Stomach smooth muscle (tissue), 2 donors: ENCODE data around the gene MAN1C1.

Experiments
- H3K27ac ChIP-seq: one replicate; pipeline ENCODE4 v1.7.0; 2013; ENCODE audit warnings: mild to moderate bottlenecking, low read length, inconsistent platforms
- H3K27me3 ChIP-seq, 2 donors: one replicate each; pipeline ENCODE4 v1.7.0; 2013; ENCODE audit warnings: low read length in 2 of 2; ENCODE audit not compliant: insufficient read depth in 2 of 2, control insufficient read depth in 1 of 2
- H3K36me3 ChIP-seq, 2 donors: one replicate each; pipeline ENCODE4 v1.7.0; 2013; ENCODE audit warnings: low read length in 2 of 2; ENCODE audit not compliant: control insufficient read depth in 2 of 2, insufficient read depth in 2 of 2
- H3K4me1 ChIP-seq: one replicate; pipeline ENCODE4 v1.7.0; 2013; ENCODE audit warnings: low read length; ENCODE audit not compliant: control insufficient read depth, insufficient read depth
- H3K4me3 ChIP-seq, 2 donors: one replicate each; pipeline ENCODE4 v1.7.0; 2013; ENCODE audit warnings: low read length in 2 of 2
- H3K9ac ChIP-seq, 2 donors: one replicate each; pipeline ENCODE4 v1.7.0; 2013; ENCODE audit warnings: low read length in 2 of 2, mild to moderate bottlenecking in 1 of 2
- H3K9me3 ChIP-seq, 2 donors: one replicate each; pipeline ENCODE4 v1.7.0; 2013; ENCODE audit warnings: low read length in 2 of 2; ENCODE audit not compliant: control insufficient read depth in 2 of 2
- donor health status: healthy.
- donor health status: Pancreatic carcinoma.

MAN1C1 gene

GRCh38 chr1:25573591-25573930, 43.0 kb upstream of the MAN1C1 start:
- Histone ChIP-seq H3K4me1 (peaks cover 19% of the 10 kb centered on the region), H3K27ac (no peak overlapping the region), H3K27me3 (peaks cover 2 to 6% of the 10 kb centered on the region in 2 donors), H3K36me3 (no peaks in the 10 kb centered on the region), H3K9me3 (no peaks in the 10 kb centered on the region), H3K4me3 (no peak overlapping the region), H3K9ac (no peak overlapping the region)

DNA sequence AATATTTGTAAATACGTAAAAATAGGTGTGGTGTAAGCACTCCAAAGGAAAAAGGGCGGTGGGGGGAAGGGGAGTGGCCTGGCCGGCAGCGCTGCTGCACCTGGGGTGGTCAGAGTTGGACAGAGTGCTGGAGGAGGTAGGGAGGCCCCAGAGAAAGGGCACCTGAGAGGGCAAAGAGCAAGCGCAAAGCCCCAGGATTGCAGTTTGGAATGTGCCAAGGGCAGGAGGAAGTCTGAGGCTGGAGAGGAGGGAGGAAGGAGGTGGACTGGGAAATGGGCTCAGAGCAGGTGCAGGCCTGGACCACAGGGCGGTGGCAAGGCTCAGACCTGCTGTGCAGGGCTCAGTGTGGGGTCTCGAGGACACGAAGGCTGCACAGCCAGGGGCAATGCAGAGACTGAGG, 42.6 kb upstream of the MAN1C1 start:
- H3K4me1 ChIP-seq, result peaks cover 15% of the 10 kb centered on the region
- H3K36me3 ChIP-seq, result no peaks in the 10 kb centered on the region
- H3K9ac ChIP-seq, result no peak overlapping the region
- H3K4me3 ChIP-seq, result no peak overlapping the region
- H3K27me3 ChIP-seq, result peaks cover 2 to 6% of the 10 kb centered on the region in 2 donors
- no peaks in the 10 kb centered on the region for H3K9me3 ChIP-seq
- no peak overlapping the region for H3K27ac ChIP-seq

DNA sequence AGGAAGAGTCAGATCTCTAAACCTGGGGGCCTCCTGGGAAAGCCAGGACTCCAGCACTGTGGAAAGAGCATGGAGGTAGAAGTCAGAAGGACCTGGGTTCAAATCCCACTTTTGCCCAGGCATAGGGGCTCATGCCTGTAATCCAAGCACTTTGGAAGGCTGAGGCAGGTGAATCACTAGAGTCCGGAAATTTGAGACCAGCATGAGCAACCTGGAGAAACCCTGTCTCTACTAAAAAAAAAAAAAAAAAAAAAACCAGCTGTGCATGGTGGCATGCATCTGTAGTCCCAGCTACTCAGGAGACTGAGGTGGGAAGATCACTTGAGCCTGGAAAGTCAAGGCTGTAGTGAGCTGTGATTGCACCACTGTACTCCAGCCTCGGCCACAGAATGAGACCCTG, 41.4 kb upstream of the MAN1C1 start:
- no peak overlapping the region for H3K27ac ChIP-seq
- no peaks in the 10 kb centered on the region for H3K9me3 ChIP-seq
- no peaks in the 10 kb centered on the region for H3K36me3 ChIP-seq
- peaks cover 12% of the 10 kb centered on the region for H3K4me1 ChIP-seq
- H3K9ac ChIP-seq, result no peak overlapping the region
- peaks cover 2 to 6% of the 10 kb centered on the region in 2 donors for H3K27me3 ChIP-seq
- H3K4me3 ChIP-seq, result no peak overlapping the region

- H3K4me1 ChIP-seq, result peaks cover 12% of the 10 kb centered on the region
- no peaks in the 10 kb centered on the region for H3K36me3 ChIP-seq
- H3K27ac ChIP-seq, result no peak overlapping the region
- no peak overlapping the region for H3K4me3 ChIP-seq
- peaks cover 2 to 6% of the 10 kb centered on the region in 2 donors for H3K27me3 ChIP-seq
- H3K9me3 ChIP-seq, result no peaks in the 10 kb centered on the region
- H3K9ac ChIP-seq, result no peak overlapping the region
Observed at GRCh38 chr1:25576459-25577133, 40.0 kb upstream of the MAN1C1 start.

DNA sequence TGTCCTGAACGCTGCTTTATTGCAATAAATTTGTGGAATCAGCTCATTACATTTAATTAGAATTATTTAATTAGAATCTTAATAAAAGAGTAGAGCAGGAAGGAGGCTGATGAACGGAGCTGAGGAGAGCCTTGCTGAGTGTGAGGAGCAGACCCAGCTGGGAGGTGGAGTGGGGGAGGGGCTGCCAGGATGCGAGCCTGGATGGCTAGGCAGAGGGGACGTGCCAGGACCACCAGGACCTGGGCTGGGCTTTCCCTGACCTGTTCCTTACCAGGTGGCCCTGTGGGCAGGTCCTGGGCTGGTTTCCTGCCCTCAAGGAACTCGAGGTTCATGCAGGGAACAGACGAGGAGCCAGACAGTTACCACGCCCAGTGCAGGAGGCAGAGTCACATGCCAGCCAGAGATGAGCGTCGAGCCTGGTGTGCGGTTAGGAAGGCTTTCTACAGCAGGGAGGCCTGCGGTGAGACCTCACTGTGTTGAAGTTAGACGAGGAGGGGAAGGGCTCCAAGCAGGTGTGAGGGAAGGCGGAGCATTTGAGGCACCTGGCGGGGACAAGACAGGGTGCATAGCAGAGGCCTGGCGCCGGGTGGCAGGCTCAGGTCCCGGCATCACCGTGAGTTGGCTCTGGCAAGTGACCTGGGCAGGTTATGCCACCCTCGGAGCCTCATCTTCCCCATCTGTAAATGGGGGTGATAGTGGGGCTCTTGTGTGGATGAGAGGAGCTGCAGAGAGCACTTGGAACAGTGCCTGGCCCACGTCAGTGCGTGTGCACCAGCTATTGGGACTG, 39.3 kb upstream of the MAN1C1 start:
- Histone ChIP-seq H3K27ac (no peak overlapping the region), H3K9ac (no peak overlapping the region), H3K9me3 (no peaks in the 10 kb centered on the region)

DNA sequence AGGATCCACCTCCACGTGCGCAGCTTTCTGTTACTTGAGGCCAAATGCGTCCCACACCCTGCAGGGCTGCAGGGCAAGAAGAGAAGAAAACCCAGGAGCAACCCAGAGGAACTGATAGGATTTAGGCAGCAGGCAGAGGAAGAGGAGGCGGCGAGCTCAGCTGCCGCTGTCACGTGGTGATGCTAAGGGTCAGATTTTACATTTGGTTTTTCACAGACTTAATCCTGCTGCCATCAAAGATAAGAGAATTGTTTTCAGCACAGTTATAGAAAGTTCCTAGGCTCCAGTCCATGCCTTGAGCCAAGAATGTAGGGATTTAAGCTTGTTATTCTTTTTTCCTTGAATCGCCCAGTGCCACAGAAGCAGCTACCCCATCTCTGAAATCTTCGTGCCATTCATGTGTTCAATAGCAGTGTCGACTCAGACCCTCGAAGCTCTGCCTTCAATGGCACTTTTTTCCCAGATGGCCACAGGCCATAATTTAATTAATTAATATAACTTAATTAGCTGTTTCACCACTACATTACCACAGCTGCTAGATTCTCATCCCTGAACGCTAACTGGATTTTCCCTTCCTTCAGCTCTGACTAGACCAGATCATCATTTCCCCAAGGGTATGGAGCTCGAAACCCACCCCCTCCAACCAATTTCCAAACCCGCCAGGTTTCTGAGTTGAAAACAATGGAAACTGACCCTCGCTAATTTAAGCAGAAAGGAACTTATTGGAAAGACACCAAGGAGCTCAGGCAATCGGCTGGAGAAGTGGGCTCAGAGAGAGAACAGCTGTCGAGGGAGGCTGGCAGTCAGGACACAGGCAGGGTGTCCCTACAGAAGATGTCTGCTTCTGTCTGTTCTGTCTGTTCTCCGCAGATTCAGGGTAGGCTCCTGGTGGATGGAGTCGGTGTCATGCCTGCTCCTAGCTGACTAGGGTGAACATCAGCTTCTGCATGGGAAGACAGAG, 37.0 kb upstream of the MAN1C1 start:
- no peak overlapping the region for H3K4me3 ChIP-seq
- no peaks in the 10 kb centered on the region for H3K4me1 ChIP-seq
- no peaks in the 10 kb centered on the region for H3K36me3 ChIP-seq
- no peaks in the 10 kb centered on the region for H3K27me3 ChIP-seq
- H3K9me3 ChIP-seq, result no peaks in the 10 kb centered on the region
- no peak overlapping the region for H3K27ac ChIP-seq
- H3K9ac ChIP-seq, result no peak overlapping the region

More for the DNA sequence above, 39.3 kb upstream of the MAN1C1 start:
- Histone ChIP-seq H3K27me3 (peaks cover 2 to 6% of the 10 kb centered on the region in 2 donors), H3K4me3 (no peak overlapping the region), H3K36me3 (no peaks in the 10 kb centered on the region), H3K4me1 (peaks cover 12% of the 10 kb centered on the region)

GRCh38 chr1:25580927-25581326, 35.7 kb upstream of the MAN1C1 start:
- H3K36me3 ChIP-seq, result no peaks in the 10 kb centered on the region
- no peak overlapping the region for H3K27ac ChIP-seq

DNA sequence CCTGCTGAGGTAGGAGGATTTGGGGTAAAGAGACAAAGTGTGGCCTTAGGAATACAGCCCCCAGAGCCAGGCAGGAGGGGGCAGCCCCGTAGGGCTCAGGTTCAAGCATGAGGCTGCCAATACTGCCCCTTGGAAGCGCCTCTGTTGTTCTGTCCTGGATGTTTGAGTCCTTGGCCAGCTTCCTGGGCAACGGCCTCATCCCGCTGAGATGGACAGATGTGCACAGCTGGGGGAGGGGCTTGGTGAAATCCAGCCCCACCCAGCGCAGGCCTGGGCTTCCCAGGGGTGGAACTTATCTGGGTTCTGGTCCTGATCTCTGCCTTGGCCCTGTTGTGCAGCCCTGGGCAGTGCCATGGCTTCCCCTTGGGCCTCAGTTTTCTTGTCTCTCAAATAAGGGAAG, 34.8 kb upstream of the MAN1C1 start:
- Histone ChIP-seq H3K9ac (no peak overlapping the region), H3K36me3 (no peaks in the 10 kb centered on the region), H3K4me3 (no peak overlapping the region), H3K4me1 (no peaks in the 10 kb centered on the region), H3K27me3 (no peaks in the 10 kb centered on the region), H3K27ac (no peak overlapping the region), H3K9me3 (no peaks in the 10 kb centered on the region)

More at GRCh38 chr1:25580927-25581326, 35.7 kb upstream of the MAN1C1 start:
- H3K9ac ChIP-seq, result no peak overlapping the region
- H3K27me3 ChIP-seq, result no peaks in the 10 kb centered on the region
- no peaks in the 10 kb centered on the region for H3K9me3 ChIP-seq
- H3K4me1 ChIP-seq, result no peaks in the 10 kb centered on the region
- no peak overlapping the region for H3K4me3 ChIP-seq

- Histone ChIP-seq H3K9ac (no peak overlapping the region), H3K27me3 (no peaks in the 10 kb centered on the region), H3K27ac (no peak overlapping the region), H3K9me3 (no peaks in the 10 kb centered on the region), H3K36me3 (no peaks in the 10 kb centered on the region), H3K4me1 (no peaks in the 10 kb centered on the region), H3K4me3 (no peak overlapping the region)
Observed at GRCh38 chr1:25583519-25584370, 32.8 kb upstream of the MAN1C1 start.

GRCh38 chr1:25586181-25586588, 30.4 kb upstream of the MAN1C1 start:
- Histone ChIP-seq H3K9me3 (no peaks in the 10 kb centered on the region), H3K27me3 (no peaks in the 10 kb centered on the region), H3K36me3 (no peaks in the 10 kb centered on the region), H3K4me3 (no peak overlapping the region), H3K4me1 (peaks cover 15% of the 10 kb centered on the region), H3K9ac (no peak overlapping the region), H3K27ac (no peak overlapping the region)
